ENCODE measurements around the gene HNRNPA2B1. TPM values are rescaled to one million over a fixed set of nuclear protein-coding genes. Genes with fewer than 3 reads are reported as not detected.
"Not testable (repeated sequence)": the region's sequence is repeated elsewhere in the genome, so short reads cannot be mapped to it uniquely, and the experiment has no call there.

The HNRNPA2B1 gene
- total and polyA plus RNA-seq, 7 donors = 141 to 885 (median 208) TPM

- DNase-seq = no peak
These were observed 44.8 kb downstream of the HNRNPA2B1 start for GRCh38 chr7:26155531-26156375.

GRCh38 chr7:26153823-26154783 lies 46.4 kb downstream of the HNRNPA2B1 start:
- intact Hi-C loops (cut with DNase I) = no loop called here
- no peak for DNase-seq
- 36 to 62% methylated on average over 15 of the region's 15 CpGs for WGBS, 2 donors
- Histone ChIP-seq H3K4me1 (peaks cover 0 to 16% (median 14%) of the 10 kb centered on the region in 4 donors), H3K27ac (no peak overlapping the region), H3K9me3 (no peaks in the 10 kb centered on the region), H3K36me3 (no peaks in the 10 kb centered on the region), H3K27me3 (peaks cover 19 to 49% (median 37%) of the 10 kb centered on the region in 3 donors), H3K4me3 (peak overlapping the region in 1 of 4 donors; percentile 57)
- no peak for TF ChIP-seq POLR2A (IDR thresholded peaks at IDR 0.05)
- TF ChIP-seq EP300 (IDR thresholded peaks at IDR 0.05) = no peak
- TF ChIP-seq POLR2AphosphoS5 (IDR thresholded peaks at IDR 0.05) = no peak
- no peak for TF ChIP-seq CTCF (IDR thresholded peaks at IDR 0.05)

More at GRCh38 chr7:26155531-26156375, 44.8 kb downstream of the HNRNPA2B1 start:
- Histone ChIP-seq H3K9me3 (no peaks in the 10 kb centered on the region), H3K27ac (no peak overlapping the region), H3K27me3 (peaks cover 19 to 43% (median 34%) of the 10 kb centered on the region in 3 donors), H3K36me3 (no peaks in the 10 kb centered on the region), H3K4me1 (peaks cover 0 to 16% (median 14%) of the 10 kb centered on the region in 4 donors), H3K4me3 (no peak overlapping the region)
- TF ChIP-seq CTCF (IDR thresholded peaks at IDR 0.05) = no peak
- no peak for TF ChIP-seq POLR2A (IDR thresholded peaks at IDR 0.05)
- no peak for TF ChIP-seq POLR2AphosphoS5 (IDR thresholded peaks at IDR 0.05)
- TF ChIP-seq EP300 (IDR thresholded peaks at IDR 0.05) = no peak
- WGBS, 2 donors = 59 to 64% methylated on average over 8 of the region's 8 CpGs
- intact Hi-C loops (cut with DNase I) = no loop called here

GRCh38 chr7:26153241-26153822 lies 47.2 kb downstream of the HNRNPA2B1 start:
- intact Hi-C loops (cut with DNase I) = no loop called here
- no peaks in the 10 kb centered on the region for H3K9me3 ChIP-seq
- H3K27me3 ChIP-seq = peaks cover 19 to 51% (median 37%) of the 10 kb centered on the region in 3 donors
- no peak for DNase-seq
- H3K4me3 ChIP-seq = peak overlapping the region in 3 of 4 donors; percentile 49 to 57 (median 49)
- H3K36me3 ChIP-seq = no peaks in the 10 kb centered on the region
- H3K4me1 ChIP-seq = peaks cover 0 to 16% (median 14%) of the 10 kb centered on the region in 4 donors
- H3K27ac ChIP-seq = no peak overlapping the region
- WGBS, 2 donors = 6 to 25% methylated on average over 18 of the region's 18 CpGs
- TF ChIP-seq POLR2AphosphoS5 (IDR thresholded peaks at IDR 0.05) (no peak), EP300 (IDR thresholded peaks at IDR 0.05) (no peak), POLR2A (IDR thresholded peaks at IDR 0.05) (no peak), CTCF (IDR thresholded peaks at IDR 0.05) (no peak)

- H3K27ac ChIP-seq; H3K9me3 ChIP-seq; DNase-seq; H3K36me3 ChIP-seq; intact Hi-C loops (cut with DNase I): not testable (repeated sequence)
- whole genome bisulfite sequencing, 2 donors = 1 to 2% methylated on average over 54 of the region's 54 CpGs
- peak overlapping the region; percentile 23 to 57 (median 49) for H3K4me3 ChIP-seq
- peaks cover 19 to 51% (median 37%) of the 10 kb centered on the region in 3 donors for H3K27me3 ChIP-seq
- H3K4me1 ChIP-seq = peaks cover 0 to 16% (median 14%) of the 10 kb centered on the region in 4 donors
These were observed 47.7 kb downstream of the HNRNPA2B1 start for GRCh38 chr7:26152782-26153240.

Data from sigmoid colon (tissue), 7 donors.